DOHH2 (cell line): ENCODE results near the gene ZNF653.

Experiments used
- H3F3A ChIP-seq: fragments of 200-600 bp; sonication (generic), shearing (Covaris generic); 2 replicates; pipeline ENCODE4 v1.6.0; 2016; ENCODE audit warnings: antibody characterized with exemption, mild to moderate bottlenecking; ENCODE audit not compliant: control insufficient read depth, insufficient read depth
- H3K27ac ChIP-seq: fragments of 200-600 bp; sonication (generic); 2 replicates; pipeline ENCODE4 v1.5.1; 2014; ENCODE audit warnings: low read depth, mild to moderate bottlenecking, low read length, moderate library complexity
- H3K27me3 ChIP-seq: fragments of 200-600 bp; sonication (generic); 2 replicates; pipeline ENCODE4 v1.6.1; 2014; ENCODE audit warnings: mild to moderate bottlenecking, low read length, mixed read lengths; ENCODE audit not compliant: control insufficient read depth
- H3K36me3 ChIP-seq: fragments of 200-600 bp; sonication (generic); 2 replicates; pipeline ENCODE4 v1.6.1; 2014; ENCODE audit warnings: mild to moderate bottlenecking, low read length, moderate library complexity, mixed read lengths; ENCODE audit not compliant: control insufficient read depth
- H3K4me1 ChIP-seq: fragments of 200-600 bp; sonication (generic); 2 replicates; pipeline ENCODE4 v1.6.1; 2014; ENCODE audit warnings: mild to moderate bottlenecking, low read length, mixed read lengths; ENCODE audit not compliant: control insufficient read depth
- H3K4me2 ChIP-seq: fragments of 200-600 bp; sonication (generic); 2 replicates; pipeline ENCODE4 v1.6.0; 2014; ENCODE audit warnings: mild to moderate bottlenecking, low read length, moderate library complexity
- H3K4me3 ChIP-seq: fragments of 200-600 bp; sonication (generic); 2 replicates; pipeline ENCODE4 v1.5.1; 2014; ENCODE audit warnings: mild to moderate bottlenecking, low read length, mixed read lengths
- H3K79me2 ChIP-seq: fragments of 200-600 bp; sonication (generic); 2 replicates; pipeline ENCODE4 v1.6.1; 2014; ENCODE audit warnings: mild to moderate bottlenecking, low read length, mixed read lengths; ENCODE audit not compliant: control insufficient read depth
- H3K9me2 ChIP-seq: fragments of 200-600 bp; sonication (generic); replicated peaks from 2 replicates; pipeline ENCODE4 v1.6.1; 2014; ENCODE audit warnings: mild to moderate bottlenecking, low read length, mixed read lengths; ENCODE audit not compliant: control insufficient read depth
- H3K9me3 ChIP-seq: fragments of 200-600 bp; sonication (generic); 2 replicates; pipeline ENCODE4 v1.6.1; 2014; ENCODE audit warnings: antibody characterized with exemption, low read length, mixed read lengths; ENCODE audit not compliant: control insufficient read depth, insufficient read depth
- H4K20me1 ChIP-seq: fragments of 200-600 bp; sonication (generic); 2 replicates; pipeline ENCODE4 v1.6.0; 2014; ENCODE audit warnings: low read depth, mild to moderate bottlenecking, antibody characterized with exemption, low read length, moderate library complexity; ENCODE audit not compliant: control insufficient read depth, insufficient read depth
- CTCF ChIP-seq: fragments of 200-600 bp; sonication (generic); IDR thresholded peaks from one replicate; pipeline ENCODE4 v1.5.1; 2014; ENCODE audit warnings: antibody characterized with exemption, mild to moderate bottlenecking, low read depth, low read length; ENCODE audit not compliant: poor library complexity, severe bottlenecking
- EZH2phosphoT487 ChIP-seq: fragments of 200-600 bp; sonication (generic); IDR thresholded peaks from 2 replicates; pipeline ENCODE4 v1.6.1; 2017; ENCODE audit warnings: borderline replicate concordance, mild to moderate bottlenecking, antibody characterized with exemption, low read length, moderate library complexity, mixed read lengths

Gene ZNF653

DNA sequence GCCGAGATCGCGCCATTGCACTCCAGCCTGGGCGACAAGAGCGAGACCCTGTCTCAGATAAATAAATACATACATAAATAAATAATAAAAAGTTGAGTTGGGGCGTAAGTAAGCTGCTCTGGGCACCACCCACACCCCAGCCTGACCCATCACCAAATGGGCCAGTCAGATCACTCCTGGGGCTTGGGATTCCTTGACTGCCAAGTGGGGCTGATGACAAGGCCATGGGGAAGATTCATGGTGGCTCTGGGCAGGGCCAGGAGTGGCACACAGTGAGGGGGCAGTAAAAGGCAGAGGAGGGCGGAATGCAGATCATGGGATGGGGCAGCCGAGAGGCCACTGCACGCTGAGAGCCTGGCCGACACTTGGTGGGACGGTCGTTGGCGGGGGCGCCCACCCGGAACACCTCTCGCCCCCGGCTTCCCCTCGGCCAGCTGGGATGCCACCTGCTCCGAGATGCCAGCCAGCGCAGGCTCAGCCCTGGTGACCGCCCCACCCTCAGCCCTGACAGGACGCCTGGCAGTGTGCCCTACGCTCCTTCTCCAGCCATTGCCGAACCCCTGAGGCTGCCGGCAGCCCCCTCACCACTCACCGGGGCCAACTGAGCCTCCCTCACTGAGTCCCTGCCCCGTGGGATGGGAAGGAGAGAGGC is 10.9 kb downstream of the ZNF653 start:
- H3K79me2 ChIP-seq, result no peaks in the 10 kb centered on the region
- no peaks in the 10 kb centered on the region for H3K27me3 ChIP-seq
- H3K27ac ChIP-seq, result no peak overlapping the region
- no peaks in the 10 kb centered on the region for H3K9me2 ChIP-seq
- no peaks in the 10 kb centered on the region for H3K9me3 ChIP-seq
- no peak overlapping the region for H3K4me3 ChIP-seq
- H3K4me1 ChIP-seq, result no peaks in the 10 kb centered on the region
- TF ChIP-seq CTCF (no peak), EZH2phosphoT487 (no peak)
- no peaks in the 10 kb centered on the region for H4K20me1 ChIP-seq
- no peaks in the 10 kb centered on the region for H3F3A ChIP-seq
- peaks cover 23% of the 10 kb centered on the region for H3K36me3 ChIP-seq
- no peak overlapping the region for H3K4me2 ChIP-seq

DNA sequence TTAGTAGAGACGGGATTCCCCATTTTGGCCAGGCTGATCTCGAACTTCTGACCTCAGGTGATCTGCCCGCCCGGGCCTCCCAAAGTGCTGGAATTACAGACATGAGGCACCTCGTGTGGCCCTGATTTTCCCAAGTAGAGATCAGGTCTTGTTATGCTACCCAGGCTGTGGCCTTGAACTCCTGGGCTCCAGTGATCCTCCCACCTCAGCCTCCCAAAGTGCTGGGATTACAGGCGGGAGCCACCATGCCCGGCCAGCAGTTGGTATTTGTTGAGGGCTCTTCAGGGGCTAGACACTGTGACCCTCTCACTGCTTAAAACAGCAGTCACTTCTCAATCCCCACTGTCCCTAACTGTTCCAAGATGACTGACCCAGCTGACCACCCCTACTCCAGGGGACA is 16.3 kb downstream of the ZNF653 start:
- H3K79me2 ChIP-seq, result no peaks in the 10 kb centered on the region
- peaks cover 7% of the 10 kb centered on the region; the same call in 1 of the 2 replicates for H3K36me3 ChIP-seq
- no peaks in the 10 kb centered on the region for H3K4me1 ChIP-seq
- no peaks in the 10 kb centered on the region for H3F3A ChIP-seq
- H3K4me2 ChIP-seq, result no peak overlapping the region
- H3K27me3 ChIP-seq, result no peaks in the 10 kb centered on the region
- no peaks in the 10 kb centered on the region for H3K9me2 ChIP-seq
- no peak overlapping the region for H3K4me3 ChIP-seq
- TF ChIP-seq CTCF (no peak), EZH2phosphoT487 (no peak)
- H3K9me3 ChIP-seq, result no peaks in the 10 kb centered on the region
- H3K27ac ChIP-seq, result no peak overlapping the region
- H4K20me1 ChIP-seq, result no peaks in the 10 kb centered on the region

GRCh38 chr19:11486661-11487503 is 18.8 kb downstream of the ZNF653 start:
- no peak for TF ChIP-seq CTCF
- no peak for TF ChIP-seq EZH2phosphoT487
- H3K9me3 ChIP-seq, result no peaks in the 10 kb centered on the region
- peaks cover 13% of the 10 kb centered on the region for H3K4me1 ChIP-seq
- no peaks in the 10 kb centered on the region for H4K20me1 ChIP-seq
- H3K79me2 ChIP-seq, result no peaks in the 10 kb centered on the region
- H3K4me3 ChIP-seq, result no peak overlapping the region
- no peaks in the 10 kb centered on the region for H3K27me3 ChIP-seq
- H3K4me2 ChIP-seq, result no peak overlapping the region
- H3K9me2 ChIP-seq, result no peaks in the 10 kb centered on the region
- no peak overlapping the region for H3K27ac ChIP-seq
- H3K36me3 ChIP-seq, result peaks cover 7% of the 10 kb centered on the region; the same call in 1 of the 2 replicates
- H3F3A ChIP-seq, result no peaks in the 10 kb centered on the region
